ENCODE measurements around the gene LRTM2.
"Not testable (repeated sequence)": the region's sequence is repeated elsewhere in the genome, so short reads cannot be mapped to it uniquely, and the experiment has no call there.

The LRTM2 gene

GRCh38 chr12:1811281-1811947, 9.0 kb upstream of the LRTM2 start:
- DNase-seq (ENCODE audit: low spot score): no peak

GRCh38 chr12:1811948-1812291, 8.4 kb upstream of the LRTM2 start:
- no peak for DNase-seq (ENCODE audit: low spot score)

- DNase-seq (ENCODE audit: low spot score): no peak
Measured at GRCh38 chr12:1812650-1813302, 7.6 kb upstream of the LRTM2 start.

- DNase-seq (ENCODE audit: low spot score): no peak
Measured at GRCh38 chr12:1814266-1814665, 6.1 kb upstream of the LRTM2 start.

GRCh38 chr12:1815108-1815507, 5.3 kb upstream of the LRTM2 start:
- DNase-seq (ENCODE audit: low spot score): no peak

GRCh38 chr12:1815814-1816729, 4.3 kb upstream of the LRTM2 start:
- no peak for DNase-seq (ENCODE audit: low spot score)

- no peak for DNase-seq (ENCODE audit: low spot score)
Measured at GRCh38 chr12:1816730-1817348, 3.5 kb upstream of the LRTM2 start.

GRCh38 chr12:1817928-1818327, 2.4 kb upstream of the LRTM2 start:
- not testable (repeated sequence) for DNase-seq (ENCODE audit: low spot score)

- DNase-seq (ENCODE audit: low spot score): no peak
Measured at GRCh38 chr12:1819050-1819449, 1.3 kb upstream of the LRTM2 start.

- no peak for DNase-seq (ENCODE audit: low spot score)
Measured at GRCh38 chr12:1819571-1819970, 794 bp upstream of the LRTM2 start.

GRCh38 chr12:1820896-1821291, 529 bp downstream of the LRTM2 start:
- no peak for DNase-seq (ENCODE audit: low spot score)

GRCh38 chr12:1821805-1822204, 1.4 kb downstream of the LRTM2 start:
- DNase-seq (ENCODE audit: low spot score): no peak

GRCh38 chr12:1822699-1823098, 2.3 kb downstream of the LRTM2 start:
- DNase-seq (ENCODE audit: low spot score): no peak

GRCh38 chr12:1823237-1823636, 2.9 kb downstream of the LRTM2 start:
- no peak for DNase-seq (ENCODE audit: low spot score)

- no peak for DNase-seq (ENCODE audit: low spot score)
Measured at GRCh38 chr12:1825382-1826102, 5.2 kb downstream of the LRTM2 start.

- DNase-seq (ENCODE audit: low spot score): no peak
Measured at GRCh38 chr12:1826401-1826800, 6.0 kb downstream of the LRTM2 start.

- DNase-seq (ENCODE audit: low spot score): no peak
Measured at GRCh38 chr12:1826867-1827705, 6.7 kb downstream of the LRTM2 start.

- DNase-seq (ENCODE audit: low spot score): no peak
Measured at GRCh38 chr12:1827826-1828805, 7.8 kb downstream of the LRTM2 start.

GRCh38 chr12:1828856-1829255, 8.5 kb downstream of the LRTM2 start:
- DNase-seq (ENCODE audit: low spot score): no peak

Data from germinal center (tissue), 1 donor.